Prostate gland (tissue), 2 donors: ENCODE results near the gene TRIM54. TPM values are rescaled to one million over a fixed set of nuclear protein-coding genes. Genes with fewer than 3 reads are reported as not detected.
"Not testable (repeated sequence)": the region's sequence is repeated elsewhere in the genome, so short reads cannot be mapped to it uniquely, and the experiment has no call there.

ENCODE experiments used
- DNase-seq: peaks from one replicate; pipeline ENCODE4 v3.0.0-alpha.2; 2019; ENCODE audit warnings: low spot score
- H3K27ac ChIP-seq, 2 donors: fragments of 200-600 bp; sonication (generic); 2 replicates each; pipeline ENCODE4 v1.5.1; 2017 to 2019
- H3K27me3 ChIP-seq: fragments of 200-600 bp; sonication (generic); replicated peaks from 2 replicates; pipeline ENCODE4 v1.5.1; 2019; ENCODE audit not compliant: insufficient read depth
- H3K36me3 ChIP-seq, 2 donors: fragments of 200-600 bp; sonication (generic); 1 replicate in 1 of 2; 2 replicates in 1 of 2; pipeline versions ENCODE4 v1.5.1 to v1.8.1; 2017 to 2019
- H3K4me1 ChIP-seq: fragments of 200-600 bp; sonication (generic); replicated peaks from 2 replicates; pipeline ENCODE4 v1.5.1; 2019
- H3K4me3 ChIP-seq, 2 donors: fragments of 200-600 bp; sonication (generic); 2 replicates each; pipeline ENCODE4 v1.5.1; 2017 to 2019
- H3K9me3 ChIP-seq: fragments of 200-600 bp; sonication (generic); 2 replicates; pipeline ENCODE4 v1.5.1; 2017
- POLR2A ChIP-seq: fragments of 450-650 bp; IDR thresholded peaks from one replicate; pipeline ENCODE4 v1.6.1; 2016; ENCODE audit warnings: antibody characterized with exemption, mild to moderate bottlenecking
- POLR2AphosphoS5 ChIP-seq: sonication (generic); formaldehyde crosslinking; IDR thresholded peaks from one replicate; pipeline ENCODE4 v1.6.1; 2017; ENCODE audit warnings: antibody characterized with exemption
- WGBS: methylation state at CpG from one replicate; pipeline ENCODE4 v1.1.5; 2018; 5-methylcytosine and 5-hydroxymethylcytosine counted together
- intact Hi-C: fragments of 100-400 bp; cut with DNase I; formaldehyde crosslinking; loops from one replicate; pipeline ENCODE4 v1.14.2; 2022
- total RNA-seq, 2 donors: library from RNA; depleted of rRNA; stranded (reverse); fragments of >200 nt; gene quantifications; one replicate each; pipeline ENCODE4 v1.1.0, GENCODE V29; 2016
- TF ChIP-seq, protein P1 (sequence below), 4 experiments: fragments of 200-600 bp in 2 of 4; fragments of 450-650 bp in 2 of 4; sonication (generic) in 2 of 4; IDR thresholded peaks; 1 replicate in 3 of 4; 2 replicates in 1 of 4; pipeline ENCODE4 v1.5.1; 2016 to 2019; ENCODE audit warnings: antibody characterized with exemption in 4 of 4, mild to moderate bottlenecking in 2 of 4, moderate library complexity in 2 of 4

TRIM54 gene
- total RNA-seq, 2 donors from 2014 or later: 2.8 to 17.9 TPM

- DNase-seq: no peak
- no peak overlapping the region for H3K4me3 ChIP-seq
- H3K27me3 ChIP-seq: peaks cover 10% of the 10 kb centered on the region
- intact Hi-C loops: no loop called here
- no peak overlapping the region for H3K27ac ChIP-seq
- no peak for TF ChIP-seq POLR2AphosphoS5
- TF ChIP-seq, protein P1, sequence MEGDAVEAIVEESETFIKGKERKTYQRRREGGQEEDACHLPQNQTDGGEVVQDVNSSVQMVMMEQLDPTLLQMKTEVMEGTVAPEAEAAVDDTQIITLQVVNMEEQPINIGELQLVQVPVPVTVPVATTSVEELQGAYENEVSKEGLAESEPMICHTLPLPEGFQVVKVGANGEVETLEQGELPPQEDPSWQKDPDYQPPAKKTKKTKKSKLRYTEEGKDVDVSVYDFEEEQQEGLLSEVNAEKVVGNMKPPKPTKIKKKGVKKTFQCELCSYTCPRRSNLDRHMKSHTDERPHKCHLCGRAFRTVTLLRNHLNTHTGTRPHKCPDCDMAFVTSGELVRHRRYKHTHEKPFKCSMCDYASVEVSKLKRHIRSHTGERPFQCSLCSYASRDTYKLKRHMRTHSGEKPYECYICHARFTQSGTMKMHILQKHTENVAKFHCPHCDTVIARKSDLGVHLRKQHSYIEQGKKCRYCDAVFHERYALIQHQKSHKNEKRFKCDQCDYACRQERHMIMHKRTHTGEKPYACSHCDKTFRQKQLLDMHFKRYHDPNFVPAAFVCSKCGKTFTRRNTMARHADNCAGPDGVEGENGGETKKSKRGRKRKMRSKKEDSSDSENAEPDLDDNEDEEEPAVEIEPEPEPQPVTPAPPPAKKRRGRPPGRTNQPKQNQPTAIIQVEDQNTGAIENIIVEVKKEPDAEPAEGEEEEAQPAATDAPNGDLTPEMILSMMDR (IDR thresholded peaks at IDR 0.05): no peak
- no peak for TF ChIP-seq POLR2A
- H3K9me3 ChIP-seq: no peaks in the 10 kb centered on the region
- peaks cover 7% of the 10 kb centered on the region for H3K4me1 ChIP-seq
- no peaks in the 10 kb centered on the region for H3K36me3 ChIP-seq
These were observed 16.7 kb upstream of the TRIM54 start for GRCh38 chr2:27265536-27265870.

GRCh38 chr2:27268296-27268695 is 13.9 kb upstream of the TRIM54 start:
- H3K9me3 ChIP-seq, DNase-seq, H3K27me3 ChIP-seq, H3K36me3 ChIP-seq, H3K4me3 ChIP-seq, H3K4me1 ChIP-seq, H3K27ac ChIP-seq, intact Hi-C loops: not testable (repeated sequence)
- WGBS: 90% methylated on average over 13 of the region's 13 CpGs

GRCh38 chr2:27270131-27270530 is 12.1 kb upstream of the TRIM54 start:
- Histone ChIP-seq H3K4me1 (no peaks in the 10 kb centered on the region), H3K27me3 (peaks cover 5% of the 10 kb centered on the region), H3K4me3 (no peak overlapping the region), H3K9me3 (no peaks in the 10 kb centered on the region), H3K36me3 (no peaks in the 10 kb centered on the region), H3K27ac (no peak overlapping the region)
- no peak for DNase-seq
- WGBS: 67% methylated on average over 3 of the region's 3 CpGs
- intact Hi-C loops: no loop called here
- TF ChIP-seq, protein P1 (IDR thresholded peaks at IDR 0.05): no peak

DNA sequence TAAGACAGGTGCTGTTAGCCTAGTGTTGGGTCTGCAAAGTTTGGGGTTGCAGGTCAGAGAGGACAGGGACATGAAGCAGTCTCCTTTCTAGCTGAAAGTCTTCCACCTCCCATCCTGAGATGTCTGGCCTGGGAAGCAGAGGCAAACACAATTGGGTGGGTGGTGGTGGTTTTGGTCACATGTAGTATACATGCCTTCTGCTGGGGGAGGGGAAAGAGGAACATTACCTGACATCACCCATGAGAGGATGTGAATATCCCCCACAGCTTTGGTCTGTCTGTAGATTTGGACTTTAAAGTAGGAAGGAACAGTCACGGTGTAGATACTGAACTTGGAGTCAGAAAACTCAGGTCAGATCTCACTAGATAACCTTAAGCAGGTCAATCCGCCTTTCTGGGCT is 11.6 kb upstream of the TRIM54 start:
- Histone ChIP-seq H3K36me3 (no peaks in the 10 kb centered on the region), H3K27me3 (peaks cover 1% of the 10 kb centered on the region), H3K4me3 (no peak overlapping the region), H3K9me3 (no peaks in the 10 kb centered on the region), H3K27ac (no peak overlapping the region), H3K4me1 (no peaks in the 10 kb centered on the region)
- no peak for TF ChIP-seq POLR2AphosphoS5
- TF ChIP-seq POLR2A: no peak
- TF ChIP-seq, protein P1 (IDR thresholded peaks at IDR 0.05): no peak
- intact Hi-C loops: no loop called here
- no peak for DNase-seq
- WGBS: 63% methylated on average over 2 of the region's 2 CpGs

GRCh38 chr2:27271631-27272340 is 10.4 kb upstream of the TRIM54 start:
- no peak for TF ChIP-seq POLR2A
- no peak for TF ChIP-seq POLR2AphosphoS5
- TF ChIP-seq, protein P1 (IDR thresholded peaks at IDR 0.05): no peak
- intact Hi-C loops: no loop called here
- Histone ChIP-seq H3K9me3 (no peaks in the 10 kb centered on the region), H3K27ac (no peak overlapping the region), H3K36me3 (no peaks in the 10 kb centered on the region), H3K27me3 (no peaks in the 10 kb centered on the region), H3K4me3 (no peak overlapping the region), H3K4me1 (no peaks in the 10 kb centered on the region)
- 67% methylated on average over 11 of the region's 11 CpGs for WGBS
- DNase-seq: no peak

GRCh38 chr2:27272537-27273522 is 9.4 kb upstream of the TRIM54 start:
- H3K9me3 ChIP-seq, H3K4me3 ChIP-seq, DNase-seq, H3K4me1 ChIP-seq, H3K27me3 ChIP-seq, H3K36me3 ChIP-seq, H3K27ac ChIP-seq, intact Hi-C loops: not testable (repeated sequence)
- 79% methylated on average over 15 of the region's 15 CpGs for WGBS
